ENCODE measurements around the gene FLT1.

Gene FLT1

GRCh38 chr13:28522871-28523270 is 27.9 kb upstream of the FLT1 start:
- DNase-seq, result no peak

GRCh38 chr13:28513745-28514144 is 18.8 kb upstream of the FLT1 start:
- DNase-seq, result no peak

- DNase-seq, result no peak
Measured at GRCh38 chr13:28510542-28510941, 15.6 kb upstream of the FLT1 start.

GRCh38 chr13:28510066-28510465 is 15.1 kb upstream of the FLT1 start:
- no peak for DNase-seq

GRCh38 chr13:28505543-28506135 is 10.7 kb upstream of the FLT1 start:
- peak; percentile 65 for DNase-seq

- no peak for DNase-seq
Measured at GRCh38 chr13:28503182-28503967, 8.4 kb upstream of the FLT1 start.

- DNase-seq, result no peak
Measured at GRCh38 chr13:28501547-28501946, 6.6 kb upstream of the FLT1 start.

- no peak for DNase-seq
Measured at GRCh38 chr13:28499609-28500008, 4.7 kb upstream of the FLT1 start.

- DNase-seq, result no peak
Measured at GRCh38 chr13:28498481-28499115, 3.7 kb upstream of the FLT1 start.

- DNase-seq, result no peak
Measured at GRCh38 chr13:28497143-28497876, 2.4 kb upstream of the FLT1 start.

GRCh38 chr13:28496188-28496564 is 1.2 kb upstream of the FLT1 start:
- no peak for DNase-seq

- DNase-seq, result no peak
Measured at GRCh38 chr13:28495538-28496187, 735 bp upstream of the FLT1 start.

- DNase-seq, result no peak
Measured at GRCh38 chr13:28494504-28494777, 487 bp downstream of the FLT1 start.

- DNase-seq, result no peak
Measured at GRCh38 chr13:28493740-28494503, 1.0 kb downstream of the FLT1 start.

GRCh38 chr13:28492569-28493367 is 2.2 kb downstream of the FLT1 start:
- DNase-seq, result no peak

- DNase-seq, result no peak
Measured at GRCh38 chr13:28490061-28490460, 4.9 kb downstream of the FLT1 start.

- no peak for DNase-seq
Measured at GRCh38 chr13:28489524-28489931, 5.4 kb downstream of the FLT1 start.

GRCh38 chr13:28488376-28489005 is 6.4 kb downstream of the FLT1 start:
- peak; percentile 19 for DNase-seq

- DNase-seq, result no peak
Measured at GRCh38 chr13:28485996-28486543, 8.9 kb downstream of the FLT1 start.

GRCh38 chr13:28485551-28485950 is 9.4 kb downstream of the FLT1 start:
- DNase-seq, result no peak

GRCh38 chr13:28485097-28485496 is 9.8 kb downstream of the FLT1 start:
- DNase-seq, result no peak

All from KG1 (cell line).